Measurements from ENCODE around the gene CKLF. TPM values are rescaled to one million over a fixed set of nuclear protein-coding genes. Genes with fewer than 3 reads are reported as not detected.

The CKLF gene
- total RNA-seq, 3 donors from 2014 or later = 26.9 to 42.0 (median 29.1) TPM

DNA sequence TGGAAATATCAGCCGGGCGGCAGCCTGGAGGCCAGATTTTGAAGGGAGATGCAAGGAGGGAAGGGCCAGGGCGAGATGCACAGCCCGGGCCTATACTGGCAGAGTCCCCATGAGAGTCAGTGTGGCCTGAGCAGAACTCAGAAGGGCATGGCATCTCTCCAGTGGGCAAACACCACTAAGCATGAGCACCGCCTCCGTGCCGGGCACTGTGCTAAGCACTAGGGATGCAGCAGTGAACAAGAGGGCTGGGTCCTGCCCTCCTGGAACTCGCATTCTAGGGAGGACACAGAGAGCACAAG lies 35.9 kb upstream of the CKLF start:
- intact Hi-C loops (cut with DNase I, micrococcal nuclease) = no loop called here
- Histone ChIP-seq H3K36me3 (ENCODE audit: low read depth) (peaks cover 4% of the 10 kb centered on the region), H3K4me1 (ENCODE audit: low read depth) (peaks cover 24% of the 10 kb centered on the region), H3K9me3 (no peaks in the 10 kb centered on the region), H3K4me3 (no peak overlapping the region)
- no peak for DNase-seq
- TF ChIP-seq, protein P1, sequence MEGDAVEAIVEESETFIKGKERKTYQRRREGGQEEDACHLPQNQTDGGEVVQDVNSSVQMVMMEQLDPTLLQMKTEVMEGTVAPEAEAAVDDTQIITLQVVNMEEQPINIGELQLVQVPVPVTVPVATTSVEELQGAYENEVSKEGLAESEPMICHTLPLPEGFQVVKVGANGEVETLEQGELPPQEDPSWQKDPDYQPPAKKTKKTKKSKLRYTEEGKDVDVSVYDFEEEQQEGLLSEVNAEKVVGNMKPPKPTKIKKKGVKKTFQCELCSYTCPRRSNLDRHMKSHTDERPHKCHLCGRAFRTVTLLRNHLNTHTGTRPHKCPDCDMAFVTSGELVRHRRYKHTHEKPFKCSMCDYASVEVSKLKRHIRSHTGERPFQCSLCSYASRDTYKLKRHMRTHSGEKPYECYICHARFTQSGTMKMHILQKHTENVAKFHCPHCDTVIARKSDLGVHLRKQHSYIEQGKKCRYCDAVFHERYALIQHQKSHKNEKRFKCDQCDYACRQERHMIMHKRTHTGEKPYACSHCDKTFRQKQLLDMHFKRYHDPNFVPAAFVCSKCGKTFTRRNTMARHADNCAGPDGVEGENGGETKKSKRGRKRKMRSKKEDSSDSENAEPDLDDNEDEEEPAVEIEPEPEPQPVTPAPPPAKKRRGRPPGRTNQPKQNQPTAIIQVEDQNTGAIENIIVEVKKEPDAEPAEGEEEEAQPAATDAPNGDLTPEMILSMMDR (IDR thresholded peaks at IDR 0.05) = no peak
- no peak for ATAC-seq

DNA sequence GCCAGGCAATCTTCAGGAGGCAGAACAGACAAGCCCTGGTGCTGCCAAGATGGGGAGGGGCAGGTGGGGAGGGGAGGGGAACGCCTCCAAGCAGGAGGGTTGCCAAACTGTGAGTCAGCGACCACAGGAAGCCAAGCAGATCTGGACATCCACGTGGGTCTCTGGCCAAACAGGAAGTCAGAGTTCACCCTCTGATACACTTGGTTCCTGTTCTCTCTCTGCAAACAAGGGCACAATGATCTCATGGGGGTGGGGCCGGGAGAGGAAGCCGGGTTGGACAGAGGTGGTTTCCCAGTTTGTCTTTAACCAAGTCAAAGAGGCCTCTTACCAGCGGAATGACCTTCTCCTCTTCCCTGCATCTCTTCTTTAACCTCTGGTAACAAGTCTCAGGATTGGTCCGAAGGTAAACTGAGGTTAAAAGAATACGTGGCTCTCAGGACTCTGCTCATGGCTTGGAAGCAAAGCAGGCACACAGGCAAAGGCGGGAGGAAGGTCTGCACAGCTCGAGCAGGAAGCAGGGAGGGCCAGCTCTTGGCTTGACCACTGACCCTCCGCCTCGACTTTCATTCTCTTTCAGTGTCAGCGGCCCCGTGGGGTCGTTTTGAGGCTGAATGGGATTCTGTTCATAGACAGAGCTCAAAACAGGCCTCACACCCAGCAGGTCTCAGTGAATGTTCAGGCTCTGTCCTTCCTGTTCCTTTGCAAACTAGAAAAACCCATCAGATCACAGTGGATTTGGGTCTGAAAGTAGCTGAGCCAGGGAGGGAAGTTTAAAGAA lies 35.4 kb upstream of the CKLF start:
- intact Hi-C loops (cut with DNase I, micrococcal nuclease) = no loop called here
- Histone ChIP-seq H3K9me3 (no peaks in the 10 kb centered on the region), H3K4me1 (ENCODE audit: low read depth) (peaks cover 24% of the 10 kb centered on the region), H3K4me3 (no peak overlapping the region), H3K36me3 (ENCODE audit: low read depth) (peaks cover 4% of the 10 kb centered on the region)
- peak; percentile 96 to 98 (median 97) for DNase-seq
- TF ChIP-seq, protein P1 (IDR thresholded peaks at IDR 0.05) = no peak
- ATAC-seq = peak; percentile 95

- Histone ChIP-seq H3K36me3 (ENCODE audit: low read depth) (peaks cover 4% of the 10 kb centered on the region), H3K4me1 (ENCODE audit: low read depth) (peaks cover 24% of the 10 kb centered on the region), H3K4me3 (no peak overlapping the region), H3K9me3 (no peaks in the 10 kb centered on the region)
- intact Hi-C loops (cut with DNase I, micrococcal nuclease) = no loop called here
- TF ChIP-seq, protein P1 (IDR thresholded peaks at IDR 0.05) = no peak
- peak in 1 of 3 donors; percentile 58 for DNase-seq
- no peak for ATAC-seq
Observed at GRCh38 chr16:66517586-66518263, 34.7 kb upstream of the CKLF start.

- H3K4me3 ChIP-seq = no peak overlapping the region
- no peaks in the 10 kb centered on the region for H3K9me3 ChIP-seq
- H3K4me1 ChIP-seq (ENCODE audit: low read depth) = peaks cover 24% of the 10 kb centered on the region
- H3K36me3 ChIP-seq (ENCODE audit: low read depth) = peaks cover 4% of the 10 kb centered on the region
- intact Hi-C loops (cut with DNase I, micrococcal nuclease) = no loop called here
- no peak for DNase-seq
- TF ChIP-seq, protein P1 (IDR thresholded peaks at IDR 0.05) = no peak
- no peak for ATAC-seq
Observed at GRCh38 chr16:66519482-66520373, 32.6 kb upstream of the CKLF start.

DNA sequence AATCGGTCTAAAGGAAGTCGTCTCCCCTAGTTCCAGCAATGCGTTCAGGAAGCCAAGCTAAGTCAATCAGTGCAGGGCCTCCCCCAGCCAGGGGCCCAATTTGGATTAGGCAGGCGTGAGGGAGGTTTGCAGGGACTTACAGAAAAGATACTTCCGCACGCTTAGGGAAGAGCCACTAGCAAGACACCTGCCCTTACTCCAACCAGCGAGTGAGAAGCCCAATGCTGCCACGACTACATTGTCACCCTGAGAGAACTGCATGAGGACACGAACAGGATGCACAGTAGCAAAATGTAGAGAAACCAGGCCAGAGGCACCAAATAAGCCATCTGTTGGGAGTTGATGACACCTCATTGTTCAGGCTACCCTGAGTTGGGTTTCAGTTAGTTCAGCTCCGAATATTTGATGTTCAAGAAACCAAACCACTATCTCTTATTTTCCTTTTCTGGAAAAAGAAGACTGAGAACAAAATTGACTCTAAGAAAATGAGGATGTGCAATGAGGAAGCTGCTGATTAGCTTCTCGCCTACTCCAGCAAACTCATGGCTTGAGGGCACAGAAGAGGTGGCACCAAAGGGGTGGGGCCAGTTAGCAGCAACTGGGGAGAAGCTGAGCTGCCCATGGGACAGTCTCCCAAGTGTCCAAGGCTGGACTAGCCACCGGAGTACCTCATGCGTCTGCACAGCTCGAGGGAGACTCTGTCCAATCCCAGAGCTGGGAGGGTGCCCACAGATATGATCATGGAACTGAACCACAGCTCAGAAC lies 31.8 kb upstream of the CKLF start:
- intact Hi-C loops (cut with DNase I, micrococcal nuclease) = no loop called here
- no peak for DNase-seq
- Histone ChIP-seq H3K36me3 (ENCODE audit: low read depth) (peaks cover 4% of the 10 kb centered on the region), H3K4me1 (ENCODE audit: low read depth) (peaks cover 24% of the 10 kb centered on the region), H3K4me3 (no peak overlapping the region), H3K9me3 (no peaks in the 10 kb centered on the region)
- no peak for ATAC-seq
- TF ChIP-seq, protein P1 (IDR thresholded peaks at IDR 0.05) = no peak

Data from mucosa of descending colon (tissue), 3 donors.